GM12878 (cell line): ENCODE results near the gene ANGPTL2. TPM values are rescaled to one million over a fixed set of nuclear protein-coding genes. Genes with fewer than 3 reads are reported as not detected.

Source experiments
- ATF2 ChIP-seq: IDR thresholded peaks from 2 replicates; pipeline ENCODE4 v1.6.1; 2012; ENCODE audit warnings: low read length, inconsistent platforms
- BRCA1 ChIP-seq: IDR thresholded peaks from 2 replicates; pipeline ENCODE4 v1.6.1; 2011; ENCODE audit warnings: low read depth, low read length, improper control_type of control experiment
- CEBPB ChIP-seq, 2 experiments: fragments of 150-350 bp in 1 of 2; IDR thresholded peaks; 2 replicates each; pipeline ENCODE4 v1.6.1; 2012 to 2014; ENCODE audit warnings: low read depth in 2 of 2, low read length in 2 of 2, borderline replicate concordance in 1 of 2, inconsistent platforms in 1 of 2
- CHD1 ChIP-seq: IDR thresholded peaks from 2 replicates; pipeline ENCODE4 v1.6.1; 2012; ENCODE audit warnings: low read depth, low read length, improper control_type of control experiment
- HSF1 ChIP-seq: fragments of 150-350 bp; IDR thresholded peaks from 2 replicates; pipeline ENCODE4 v1.6.1; 2014; ENCODE audit warnings: mild to moderate bottlenecking, low read depth, low read length
- IKZF1 ChIP-seq: fragments of 450-650 bp; conservative IDR thresholded peaks from 2 replicates; pipeline ENCODE4 v1.6.1; 2017; ENCODE audit warnings: antibody characterized with exemption, mild to moderate bottlenecking
- KDM1A ChIP-seq: fragments of 200-600 bp; sonication (generic); IDR thresholded peaks from 2 replicates; pipeline ENCODE4 v1.6.1; 2016; ENCODE audit warnings: borderline replicate concordance
- LARP7 ChIP-seq: fragments of 450-650 bp; IDR thresholded peaks from 2 replicates; pipeline ENCODE4 v1.6.1; 2017; ENCODE audit warnings: mild to moderate bottlenecking
- MEF2A ChIP-seq: IDR thresholded peaks from 2 replicates; pipeline ENCODE4 v1.6.1; 2011; ENCODE audit warnings: low read depth, mild to moderate bottlenecking, low read length, moderate library complexity; ENCODE audit not compliant: insufficient read depth
- MTA3 ChIP-seq: IDR thresholded peaks from 2 replicates; pipeline ENCODE4 v1.6.1; 2012; ENCODE audit warnings: low read length, inconsistent platforms, borderline replicate concordance
- MYB ChIP-seq: fragments of 150-350 bp; IDR thresholded peaks from 2 replicates; pipeline ENCODE4 v1.6.1; 2014; ENCODE audit warnings: mild to moderate bottlenecking, low read depth, low read length, borderline replicate concordance
- NFYB ChIP-seq: IDR thresholded peaks from 2 replicates; pipeline ENCODE4 v1.6.1; 2011; ENCODE audit warnings: low read depth, mild to moderate bottlenecking, low read length, improper control_type of control experiment, moderate library complexity; ENCODE audit not compliant: insufficient read depth
- PKNOX1 ChIP-seq: fragments of 450-650 bp; IDR thresholded peaks from 2 replicates; pipeline ENCODE4 v1.6.1; 2016; ENCODE audit warnings: mild to moderate bottlenecking
- POLR2AphosphoS5 ChIP-seq: IDR thresholded peaks from 2 replicates; pipeline ENCODE4 v1.6.1; 2011; ENCODE audit warnings: mild to moderate bottlenecking, low read length, inconsistent platforms
- RB1 ChIP-seq: fragments of 450-650 bp; formaldehyde crosslinking; IDR thresholded peaks from 2 replicates; pipeline ENCODE4 v1.6.1; 2017; ENCODE audit warnings: mild to moderate bottlenecking, borderline replicate concordance
- SKIL ChIP-seq: fragments of 450-650 bp; IDR thresholded peaks from 2 replicates; pipeline ENCODE4 v1.6.1; 2017; ENCODE audit warnings: mild to moderate bottlenecking, low read depth, inconsistent platforms; ENCODE audit not compliant: poor library complexity, severe bottlenecking
- SREBF2 ChIP-seq: IDR thresholded peaks from 2 replicates; pipeline ENCODE4 v1.6.1; 2012; ENCODE audit warnings: mild to moderate bottlenecking, low read length
- TCF7 ChIP-seq: IDR thresholded peaks from 2 replicates; pipeline ENCODE4 v1.6.1; 2014; ENCODE audit warnings: antibody characterized with exemption, borderline replicate concordance
- YBX1 ChIP-seq: fragments of 450-650 bp; IDR thresholded peaks from 2 replicates; pipeline ENCODE4 v1.6.1; 2016; ENCODE audit warnings: antibody characterized with exemption
- ZBTB4 ChIP-seq: fragments of 450-650 bp; formaldehyde crosslinking; IDR thresholded peaks from 2 replicates; pipeline ENCODE4 v1.4.0; 2022; ENCODE audit warnings: mild to moderate bottlenecking, moderate library complexity
- polyA plus RNA-seq, 11 experiments: library from polyadenylated mRNA; depleted of rRNA in 4 of 11; unstranded in 6 of 11; stranded (reverse) in 5 of 11; fragments of >200 nt; fragmentation: Nextera tagmentation in 4 of 11; fragmentation: Illumina TruSeq in 1 of 11; extraction: Ambion mirVana in 4 of 11; extraction: Trizol in 1 of 11; gene quantifications; 1 replicate in 1 of 11; 2 replicates in 10 of 11; pipeline versions ENCODE4 v1.2.1 to v1.2.3, GENCODE V29; 2011 to 2016; ENCODE audit warnings: inconsistent platforms in 2 of 11, missing spikeins in 2 of 11, low read depth in 1 of 11
- total RNA-seq, 4 experiments: library from RNA; depleted of rRNA in 3 of 4; stranded (reverse); fragments of >200 nt in 3 of 4; fragmentation: Illumina TruSeq in 1 of 4; extraction: Trizol in 1 of 4; gene quantifications; 2 replicates each; pipeline versions ENCODE4 v1.2.1 to v1.2.3, GENCODE V29; 2013 to 2021

ANGPTL2 gene
- total and polyA plus RNA-seq, 10 of the 15 experiments (the other 5 are each of a cell fraction or from before 2014, with no cell fraction given), result 0.13 to 2.6 (median 0.82) TPM; not detected in 1

GRCh38 chr9:127166651-127167524 is 44.5 kb upstream of the ANGPTL2 start (continued):
- TF ChIP-seq HSF1 (no peak), TCF7 (no peak), ZBTB4 (CRISPR knock-in tag) (no peak), SKIL (no peak), SREBF2 (no peak), NFYB (no peak), MYB (peak; percentile 87; the same call in 1 of the 2 replicates), MEF2A (0 out of 2 replicates have a peak, but pooled peaks have one; percentile 5), ATF2 (peak; percentile 81), PKNOX1 (peak; percentile 24; the same call in 1 of the 2 replicates), YBX1 (peak; percentile 88; the same call in 1 of the 2 replicates), POLR2AphosphoS5 (peak; percentile 60), LARP7 (0 out of 2 replicates have a peak, but pooled peaks have one; percentile 10), MTA3 (no peak), KDM1A (no peak), CHD1 (no peak), CEBPB (IDR thresholded peaks at IDR 0.05; ENCODE audit: borderline replicate concordance in 1 of 2, low read depth in 2 of 2, low read length in 2 of 2) (no peak), RB1 (peak; percentile 88; the same call in 1 of the 2 replicates), BRCA1 (no peak; the same call in 1 of the 2 replicates), IKZF1 (peak; percentile 95)
